Amniotic epithelial cell (primary cell): Measurements from ENCODE around the gene SCGB3A1.

ENCODE experiments used
- DNase-seq: peaks from one replicate; pipeline ENCODE4 v3.0.0-alpha.2; 2010; ENCODE audit warnings: low read depth

Gene SCGB3A1

DNA sequence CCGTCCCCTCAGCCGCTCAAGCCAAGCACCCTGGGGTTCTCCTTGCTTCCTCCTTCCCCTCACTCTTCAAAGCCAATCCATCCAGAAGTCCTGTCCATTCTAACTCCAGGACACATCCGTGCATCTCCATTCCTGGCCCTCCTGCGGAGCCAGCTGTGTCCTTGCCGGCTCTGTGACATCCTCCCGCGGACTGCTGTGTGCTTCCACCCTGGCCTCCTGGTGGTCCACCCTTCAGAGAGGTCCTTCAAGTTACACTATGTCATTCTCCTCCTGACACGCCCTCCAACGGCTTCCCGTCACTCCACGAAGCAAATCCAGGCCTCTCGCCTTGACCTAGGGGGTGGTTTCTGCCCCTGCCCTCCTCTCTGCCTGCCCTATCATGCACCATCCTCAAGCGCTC, 13.0 kb upstream of the SCGB3A1 start:
- no peak for DNase-seq

DNA sequence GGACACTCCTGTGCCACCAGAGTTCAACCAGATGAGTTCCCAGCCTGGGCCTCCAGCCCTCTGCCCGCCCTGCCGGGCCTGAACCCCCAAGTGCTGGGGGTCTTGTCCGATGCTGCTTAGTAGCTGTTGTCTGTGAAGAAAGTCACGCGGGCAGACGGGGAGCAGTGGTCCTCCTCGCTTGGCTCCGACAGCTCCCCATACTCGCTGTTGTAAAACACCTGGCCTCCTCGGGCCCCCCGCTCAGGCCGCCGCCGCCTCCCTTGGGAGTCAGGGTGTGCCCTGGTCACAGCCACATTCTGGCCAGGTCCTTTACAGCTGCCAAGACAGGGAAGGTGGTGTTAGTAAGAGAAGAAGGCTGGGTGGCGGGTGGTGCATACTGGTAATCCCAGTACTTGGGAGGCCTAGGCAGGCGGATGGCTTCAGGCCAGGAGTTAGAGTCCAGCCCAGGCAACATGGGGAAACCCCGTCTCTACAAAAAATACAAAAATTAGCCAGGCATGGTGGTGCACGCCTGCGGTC, 11.8 kb upstream of the SCGB3A1 start:
- no peak for DNase-seq

DNA sequence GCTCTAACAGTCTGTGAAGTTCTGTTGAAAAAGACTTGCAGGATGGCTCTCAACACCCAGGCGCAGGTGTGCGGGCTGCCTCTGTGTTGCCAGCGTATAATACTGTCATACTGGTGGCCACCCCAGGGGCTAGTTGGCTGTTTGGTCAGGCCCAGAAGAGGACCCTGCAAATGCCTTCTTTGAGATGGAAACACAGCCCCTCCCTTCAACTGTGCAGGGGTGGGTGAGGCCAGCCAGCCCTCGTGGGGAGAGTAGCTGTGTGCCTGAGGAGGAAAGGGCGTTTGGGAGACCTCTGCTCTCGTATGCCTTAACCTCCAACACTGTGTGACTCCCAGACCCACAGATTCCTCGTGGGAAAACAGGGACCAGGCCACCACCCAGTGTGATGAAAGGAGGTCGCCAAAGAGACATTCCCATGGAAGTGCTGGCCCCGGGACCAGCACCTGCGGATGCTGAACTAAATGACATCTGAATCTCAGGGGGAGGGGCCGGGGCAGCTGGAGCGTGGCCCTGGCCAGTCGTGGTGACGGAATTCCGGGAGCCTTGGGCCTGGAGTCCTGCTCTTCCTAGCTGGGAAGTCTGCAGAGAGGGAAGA, 11.3 kb upstream of the SCGB3A1 start:
- no peak for DNase-seq

DNA sequence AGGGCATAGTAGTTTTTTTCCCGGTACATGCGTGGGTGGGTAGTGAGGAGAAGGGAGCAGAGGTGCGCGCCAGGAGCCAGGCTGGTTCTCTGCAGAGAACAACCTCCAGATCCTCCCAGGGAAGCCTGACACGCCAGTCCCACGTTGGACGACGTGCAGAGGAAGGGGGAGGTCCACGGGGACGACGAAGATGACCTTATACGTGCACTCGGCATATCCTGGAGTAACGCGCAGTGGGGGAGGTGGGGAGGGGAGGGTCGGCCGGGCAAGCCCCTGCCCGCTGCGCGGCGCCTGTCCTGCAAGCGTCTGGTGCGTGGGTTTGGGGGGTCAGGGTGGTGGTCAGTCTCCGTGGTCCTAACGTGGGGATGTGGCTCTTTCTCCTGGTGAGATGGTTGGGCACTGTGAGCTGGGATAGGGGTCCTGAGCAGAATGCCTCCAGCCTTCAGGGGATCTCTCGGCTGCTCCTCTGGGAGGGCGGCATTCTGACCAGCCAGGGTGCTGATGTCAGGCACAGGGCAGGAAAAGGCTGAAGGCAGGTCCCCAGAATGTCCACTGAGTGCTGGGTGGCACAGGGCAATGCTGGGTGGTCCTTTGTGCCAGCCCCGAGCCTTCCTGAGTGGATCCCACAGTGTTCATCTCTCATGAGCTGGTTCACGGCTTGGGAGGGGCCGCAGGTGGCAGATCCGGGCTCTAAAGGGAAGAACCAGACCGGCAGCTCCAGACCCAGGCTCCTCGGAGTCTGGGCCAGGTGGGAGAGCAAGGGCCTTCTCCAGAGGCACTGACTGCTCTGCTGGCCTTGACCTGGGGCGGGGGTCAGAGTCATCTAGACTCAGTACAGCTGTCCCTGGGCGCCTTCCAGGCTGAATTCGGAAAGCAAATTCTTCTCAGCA, 10.5 kb upstream of the SCGB3A1 start:
- DNase-seq, result no peak

DNA sequence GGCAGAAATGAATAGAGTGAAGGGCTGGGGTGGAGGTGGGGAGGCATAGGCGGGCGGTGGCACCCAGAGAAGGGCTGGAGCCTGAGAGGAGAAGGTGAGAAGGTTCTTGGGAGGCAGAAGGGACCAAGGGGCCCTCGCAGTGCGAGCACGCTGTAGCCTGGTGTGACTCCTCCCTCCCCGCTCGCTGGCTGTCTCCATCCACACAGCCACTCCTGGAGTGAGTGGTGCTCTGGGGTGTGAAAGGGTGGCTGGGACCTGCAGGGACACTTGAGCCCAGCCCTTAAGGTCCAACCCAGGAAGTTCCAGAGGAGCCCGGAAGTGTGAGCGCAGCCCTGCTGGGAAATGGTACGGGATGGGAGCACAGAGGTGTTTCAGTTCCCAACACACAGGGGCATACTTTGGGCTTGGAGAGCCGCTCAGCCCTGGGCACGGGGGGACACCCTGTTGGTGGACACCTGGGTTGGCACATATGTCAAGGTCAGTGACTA, 9.3 kb upstream of the SCGB3A1 start:
- no peak for DNase-seq

DNA sequence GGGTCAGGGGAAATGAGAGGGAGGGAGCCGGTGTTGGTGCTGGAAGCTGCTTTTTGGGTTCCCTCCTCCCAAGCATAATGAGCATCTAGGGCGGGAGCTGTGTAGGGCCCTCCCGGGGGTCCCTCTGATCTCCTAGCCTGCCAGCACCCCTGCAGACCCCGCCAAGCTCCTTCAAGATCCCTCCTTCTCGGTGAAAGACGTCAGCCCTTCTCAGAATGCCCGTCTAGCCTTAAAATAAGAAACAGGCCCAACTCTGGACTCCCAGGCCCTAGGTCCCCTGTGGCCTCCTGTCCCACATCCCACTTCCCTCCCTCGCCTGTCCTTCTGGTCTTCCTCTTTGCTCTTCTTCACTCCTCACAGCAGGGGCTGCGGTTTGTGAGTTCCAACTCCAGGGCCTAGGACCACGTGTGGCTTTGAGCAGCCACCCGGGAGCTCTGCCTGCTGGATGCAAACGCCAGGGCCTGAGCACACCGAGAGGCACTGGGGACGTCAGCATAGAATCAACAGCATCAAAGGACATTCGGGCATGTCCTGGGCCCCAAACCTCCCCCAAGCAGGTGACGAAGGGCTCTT, 8.8 kb upstream of the SCGB3A1 start:
- no peak for DNase-seq

DNA sequence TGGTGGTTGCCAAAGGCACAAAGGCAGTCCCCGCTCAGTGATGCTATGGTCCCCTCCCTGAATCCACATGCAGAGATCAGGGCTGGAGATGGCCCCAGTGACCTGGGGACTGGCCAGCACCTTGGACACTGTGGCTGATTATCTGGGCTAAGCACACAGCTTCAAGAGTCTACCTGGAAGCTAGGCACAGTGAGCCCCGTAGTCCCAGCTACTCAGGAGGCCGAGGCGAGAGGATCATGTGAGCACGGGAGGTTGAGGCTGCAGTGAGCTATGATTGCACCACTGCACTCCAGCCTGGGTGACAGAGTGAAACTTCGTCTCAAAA, 8.3 kb upstream of the SCGB3A1 start:
- no peak for DNase-seq

DNA sequence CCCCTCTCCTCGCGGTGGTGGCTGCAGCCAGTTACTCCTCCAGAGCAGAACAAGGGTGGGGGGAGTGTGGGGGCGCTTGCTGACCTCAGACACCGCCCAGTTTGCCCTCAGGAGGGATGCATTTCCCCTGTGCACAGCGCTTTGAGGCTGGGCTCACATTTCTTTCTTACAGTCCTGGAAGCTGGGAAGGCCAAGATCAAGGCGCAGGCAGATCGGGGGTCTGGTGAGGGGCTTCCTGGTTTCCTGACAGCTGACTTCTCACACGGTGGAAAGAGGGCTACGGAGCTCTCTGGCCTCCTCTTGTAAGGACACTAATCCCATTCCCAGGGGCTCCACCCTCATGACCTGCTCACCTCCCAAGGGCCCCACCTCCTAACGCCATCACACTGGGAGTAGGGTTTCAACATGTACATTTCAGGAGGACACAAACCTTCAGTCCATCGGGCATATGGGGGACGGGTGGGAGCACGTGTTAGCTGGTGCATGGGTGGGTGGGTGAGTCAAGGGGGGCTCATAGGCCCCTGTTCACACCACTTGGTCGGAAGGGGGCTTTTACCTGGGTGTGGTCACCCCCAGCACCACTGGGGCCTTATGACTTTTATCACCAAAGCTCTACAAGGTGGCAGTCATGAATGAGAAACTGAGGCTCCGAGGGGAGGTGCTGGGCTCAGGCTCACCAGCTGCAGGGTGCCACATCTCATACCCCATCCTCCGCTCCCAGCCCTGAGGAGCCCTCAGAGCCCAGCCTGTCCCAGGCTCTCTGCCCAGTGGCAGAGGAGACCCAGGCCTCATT, 7.7 kb upstream of the SCGB3A1 start:
- DNase-seq, result no peak

DNA sequence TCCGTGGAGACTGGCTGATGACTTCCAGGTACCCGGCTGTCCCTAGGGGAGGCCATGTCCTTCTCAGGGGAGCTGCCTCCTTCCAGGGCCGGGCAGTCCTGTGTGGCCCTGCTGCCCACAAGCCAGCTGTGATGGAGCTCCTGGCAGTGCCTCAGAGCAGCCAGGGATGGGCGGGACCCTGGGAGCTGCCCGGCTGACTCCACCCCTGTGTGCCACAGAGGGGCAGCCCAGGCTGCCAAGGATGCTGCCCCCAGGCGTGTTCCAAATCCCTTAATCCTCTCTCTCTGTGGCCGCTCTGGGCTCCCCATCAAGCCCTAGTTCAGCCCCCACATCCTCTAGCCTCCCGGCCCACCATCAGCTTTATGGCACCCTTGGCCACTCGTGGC, 7.0 kb upstream of the SCGB3A1 start:
- DNase-seq, result no peak

DNA sequence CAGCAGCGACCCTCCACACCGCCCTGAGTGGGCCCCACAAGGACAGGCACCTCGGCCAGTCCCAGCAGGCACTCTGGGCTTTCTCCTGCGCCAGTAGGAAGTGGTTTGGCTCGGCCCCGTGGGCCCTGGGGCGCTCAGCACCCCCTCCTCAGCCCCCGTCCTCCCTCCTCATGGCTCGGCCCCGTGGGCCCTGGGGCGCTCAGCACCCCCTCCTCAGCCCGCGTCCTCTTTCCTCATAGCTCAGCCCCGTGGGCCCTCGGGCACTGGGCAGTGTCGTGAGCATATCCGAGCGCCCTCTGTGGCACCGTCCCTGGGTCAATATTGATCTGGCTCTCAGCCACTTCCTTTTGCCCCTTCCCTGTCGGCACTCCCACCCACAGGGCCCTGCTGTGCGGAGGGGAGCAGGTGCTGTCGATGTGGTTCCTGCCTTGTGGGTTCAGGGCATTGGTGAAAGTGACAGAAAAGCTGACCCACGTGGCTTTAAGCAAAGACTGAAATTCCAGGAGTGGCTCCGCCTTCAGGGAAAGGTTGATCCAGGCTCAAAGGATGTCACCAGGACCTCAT, 5.5 kb upstream of the SCGB3A1 start:
- no peak for DNase-seq

GRCh38 chr5:180596115-180596667, 4.9 kb upstream of the SCGB3A1 start:
- DNase-seq, result no peak

GRCh38 chr5:180595381-180596114, 4.2 kb upstream of the SCGB3A1 start:
- DNase-seq, result no peak

GRCh38 chr5:180595046-180595379, 3.7 kb upstream of the SCGB3A1 start:
- DNase-seq, result no peak

DNA sequence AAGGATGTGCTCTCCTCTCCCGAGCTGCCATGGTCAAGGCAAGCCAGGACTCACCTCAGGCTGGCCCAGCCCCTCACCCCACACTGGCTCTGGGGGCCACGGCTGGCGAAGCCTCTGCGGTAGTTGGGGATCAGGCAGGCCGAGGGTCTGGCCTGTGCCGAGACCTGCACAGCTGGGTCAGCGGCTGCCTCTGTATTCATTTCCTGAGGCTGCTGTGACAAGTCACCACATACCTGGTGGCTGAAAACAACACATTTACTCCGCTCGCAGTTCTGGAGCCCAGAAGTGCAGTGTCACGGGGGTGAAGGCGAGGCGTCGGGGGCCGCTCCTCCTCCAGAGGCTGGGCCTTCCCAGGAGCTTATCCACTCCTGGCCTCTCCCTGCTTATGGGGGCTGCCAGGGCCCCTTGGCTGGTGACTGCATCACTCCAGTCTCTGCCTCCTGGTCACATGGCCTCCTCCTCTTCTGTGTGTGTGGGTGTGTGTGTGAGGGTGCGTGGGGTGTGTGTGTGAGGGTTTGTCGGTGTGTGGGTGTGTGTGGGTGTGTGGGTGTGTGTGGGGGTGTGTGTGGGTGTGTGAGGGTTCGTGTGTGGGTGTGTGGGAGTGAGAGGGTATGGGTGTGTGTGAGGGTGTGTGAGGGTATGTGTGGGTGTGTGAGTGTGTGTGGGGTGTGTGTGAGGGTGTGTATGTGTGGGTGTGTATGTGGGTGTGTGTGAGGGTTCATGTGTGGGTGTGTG, 3.2 kb upstream of the SCGB3A1 start:
- no peak for DNase-seq

- DNase-seq, result no peak
Measured at GRCh38 chr5:180593446-180594206, 2.3 kb upstream of the SCGB3A1 start.

GRCh38 chr5:180592176-180592575, 877 bp upstream of the SCGB3A1 start:
- no peak for DNase-seq

DNA sequence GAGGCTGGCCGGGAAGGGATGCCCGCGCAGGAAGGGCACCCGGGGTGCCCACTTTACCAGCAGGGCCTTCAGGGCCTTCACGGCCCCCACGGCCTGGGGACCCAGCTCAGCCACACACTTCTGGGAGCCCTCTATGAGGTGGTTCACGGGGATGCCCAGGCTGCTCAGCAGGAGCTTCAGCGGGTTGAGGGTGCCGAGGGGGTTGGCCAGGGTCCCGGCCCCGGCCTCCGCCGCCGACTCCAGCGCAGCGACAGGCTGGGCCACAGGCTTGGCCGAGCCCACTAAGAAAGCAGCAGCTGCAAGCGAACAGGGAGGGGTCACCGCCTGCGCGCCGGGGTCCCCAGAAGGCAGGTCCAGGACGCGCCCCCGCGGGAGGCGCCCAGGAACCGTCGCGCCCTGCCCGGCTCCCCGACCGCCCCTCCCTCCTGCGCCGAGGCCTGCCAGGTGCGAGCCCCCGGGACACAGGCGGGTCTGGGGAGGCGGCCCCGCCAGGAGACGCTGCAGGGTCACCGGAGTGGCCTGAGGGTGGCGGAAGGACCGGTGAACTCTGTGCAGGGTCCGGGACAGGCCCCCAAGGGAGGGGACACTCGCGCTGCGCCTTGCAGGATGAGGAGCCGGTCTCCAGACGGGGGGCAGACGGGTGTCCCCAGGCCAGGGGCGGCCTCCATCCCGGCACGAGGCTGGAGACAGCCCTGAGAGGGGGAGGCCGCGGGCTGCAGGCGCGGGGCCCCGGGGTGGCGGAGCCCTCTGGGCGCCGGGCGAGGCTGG, 572 bp downstream of the SCGB3A1 start:
- DNase-seq, result no peak

- DNase-seq, result no peak
Measured at GRCh38 chr5:180589771-180590542, 1.3 kb downstream of the SCGB3A1 start.
